GM12864 (cell line): ENCODE measurements around the gene GALNT2.

Experiments
- DNase-seq: peaks from one replicate; pipeline ENCODE4 v3.0.0-alpha.2; 2011; ENCODE audit warnings: low read depth
- H3K4me3 ChIP-seq: 2 replicates; pipeline ENCODE4 v1.5.1; 2011; ENCODE audit warnings: mild to moderate bottlenecking, low read depth, low read length, control low read depth
- CTCF ChIP-seq: IDR thresholded peaks from 2 replicates; pipeline ENCODE4 v1.5.1; 2011; ENCODE audit warnings: low read depth, mild to moderate bottlenecking, moderate library complexity, low read length, control low read depth, inconsistent platforms; ENCODE audit errors: missing control alignments

Gene GALNT2

GRCh38 chr1:230176871-230177411 lies 109.9 kb downstream of the GALNT2 start:
- TF ChIP-seq CTCF, result no peak
- DNase-seq, result no peak
- no peak overlapping the region for H3K4me3 ChIP-seq

- no peak for TF ChIP-seq CTCF
- DNase-seq, result no peak
- no peak overlapping the region for H3K4me3 ChIP-seq
Observed at GRCh38 chr1:230179249-230179648, 112.2 kb downstream of the GALNT2 start.

GRCh38 chr1:230185076-230186001 lies 118.3 kb downstream of the GALNT2 start:
- TF ChIP-seq CTCF, result no peak
- no peak for DNase-seq
- H3K4me3 ChIP-seq, result no peak overlapping the region

- DNase-seq, result no peak
Observed at GRCh38 chr1:230186003-230186863, 119.2 kb downstream of the GALNT2 start.

GRCh38 chr1:230186874-230187273 lies 119.8 kb downstream of the GALNT2 start:
- no peak for DNase-seq
- H3K4me3 ChIP-seq, result no peak overlapping the region
- TF ChIP-seq CTCF, result no peak

More at GRCh38 chr1:230186003-230186863, 119.2 kb downstream of the GALNT2 start:
- TF ChIP-seq CTCF, result no peak
- no peak overlapping the region for H3K4me3 ChIP-seq

- no peak for TF ChIP-seq CTCF
- H3K4me3 ChIP-seq, result no peak overlapping the region
- DNase-seq, result no peak
Observed at GRCh38 chr1:230187290-230187689, 120.3 kb downstream of the GALNT2 start.
